ENCODE data around the gene UCKL1. TPM values are rescaled to one million over a fixed set of nuclear protein-coding genes. Genes with fewer than 3 reads are reported as not detected.
"Not testable (repeated sequence)": the region's sequence is repeated elsewhere in the genome, so short reads cannot be mapped to it uniquely, and the experiment has no call there.

The UCKL1 gene
- total RNA-seq, 1 experiment from 2014 or later: 17.9 TPM

- DNase-seq (ENCODE audit: extremely low read depth, low read depth): no peak
These were observed 16.9 kb upstream of the UCKL1 start for GRCh38 chr20:63973160-63973479.

DNA sequence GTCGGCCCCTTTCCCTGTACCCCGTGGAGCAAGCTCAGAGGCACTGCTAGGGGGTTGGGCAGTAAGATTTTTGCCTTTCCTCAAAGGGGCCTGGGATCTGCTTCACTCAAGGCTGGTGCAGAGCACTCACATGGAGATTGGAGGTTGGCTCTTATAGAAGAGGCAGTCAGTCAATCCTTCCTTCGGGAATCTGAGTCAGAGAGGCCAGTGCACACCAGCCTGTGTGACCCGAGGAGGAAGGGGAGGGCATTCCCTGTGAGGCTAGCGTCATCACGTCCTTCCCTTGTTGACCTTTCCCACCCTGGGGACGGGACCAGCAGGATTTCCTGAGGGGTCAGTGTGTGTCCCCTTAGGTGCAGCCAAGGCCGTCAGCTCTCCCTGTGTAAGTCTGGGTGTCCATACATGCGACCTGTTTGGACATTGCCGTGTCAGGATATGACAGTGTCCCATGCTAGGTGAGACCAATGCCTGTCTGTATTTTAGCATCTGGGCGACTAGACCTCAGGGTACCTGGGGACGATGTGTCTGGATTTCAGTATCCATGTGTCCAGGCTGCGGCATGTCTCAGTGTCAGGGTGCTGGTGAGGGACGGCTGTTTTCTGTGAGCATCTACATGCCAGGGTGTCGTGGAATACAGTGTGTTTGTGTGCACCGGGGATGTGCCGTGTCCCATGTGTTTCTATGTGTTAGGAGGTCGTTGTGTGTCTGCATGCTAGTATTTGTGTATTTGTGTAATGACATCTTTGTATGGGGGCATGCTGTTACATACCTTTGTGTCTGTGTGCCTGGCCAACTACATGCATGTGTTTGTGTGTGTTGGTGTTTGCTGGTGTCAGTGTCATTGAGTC is 16.3 kb upstream of the UCKL1 start:
- DNase-seq (ENCODE audit: extremely low read depth, low read depth): no peak

DNA sequence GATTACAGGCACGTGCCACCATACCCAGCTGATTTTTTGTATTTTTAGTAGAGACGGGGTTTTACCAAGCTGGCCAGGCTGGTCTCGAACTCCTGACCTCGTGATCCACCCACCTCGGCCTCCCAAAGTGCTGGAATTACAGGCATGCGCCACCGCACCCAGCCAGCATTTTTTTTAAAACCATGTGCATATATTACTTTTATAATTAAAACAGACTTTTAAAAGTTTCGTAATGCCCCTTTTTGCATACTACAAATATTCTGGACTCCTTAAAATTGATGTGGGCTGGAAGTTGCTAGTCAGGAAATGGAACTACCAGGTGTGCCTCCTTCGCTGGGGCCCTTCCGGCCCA is 15.7 kb upstream of the UCKL1 start:
- DNase-seq (ENCODE audit: extremely low read depth, low read depth): not testable (repeated sequence)

DNA sequence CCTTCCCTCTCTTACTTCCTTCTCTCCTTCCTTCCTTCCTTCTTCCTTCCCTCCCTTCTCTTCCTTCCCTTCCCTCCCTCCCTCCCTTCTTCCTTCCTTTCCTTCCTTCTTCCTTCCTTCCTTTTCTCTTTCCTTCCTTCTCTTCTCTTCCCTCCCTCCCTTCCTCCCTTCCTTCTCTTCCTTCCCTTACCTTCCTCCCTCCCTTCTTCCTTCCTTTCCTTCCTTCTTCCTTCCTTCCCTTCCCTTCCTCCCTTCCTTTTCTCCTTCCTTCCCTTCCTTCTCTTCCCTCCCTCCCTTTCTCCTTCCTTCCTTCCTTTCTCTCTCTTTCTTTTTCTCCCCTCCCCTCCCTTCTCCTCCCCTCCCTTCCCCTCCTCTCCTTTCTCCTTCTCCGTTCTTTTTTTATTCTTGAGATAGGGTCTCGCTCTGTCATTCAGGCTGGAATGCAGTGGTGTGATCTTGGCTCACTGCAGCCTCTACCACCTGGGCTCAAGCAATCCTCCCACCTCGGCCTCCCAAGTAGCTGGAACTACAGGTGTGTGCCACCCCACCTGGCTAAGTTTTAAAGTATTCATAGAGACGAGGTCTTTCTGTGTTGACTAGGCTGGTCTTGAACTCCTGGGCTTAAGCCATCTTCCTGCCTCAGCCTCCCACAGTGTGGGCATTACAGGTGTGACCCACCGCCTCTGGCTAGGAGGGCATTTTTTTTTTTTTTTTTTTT is 14.7 kb upstream of the UCKL1 start:
- no peak for DNase-seq (ENCODE audit: extremely low read depth, low read depth)

DNA sequence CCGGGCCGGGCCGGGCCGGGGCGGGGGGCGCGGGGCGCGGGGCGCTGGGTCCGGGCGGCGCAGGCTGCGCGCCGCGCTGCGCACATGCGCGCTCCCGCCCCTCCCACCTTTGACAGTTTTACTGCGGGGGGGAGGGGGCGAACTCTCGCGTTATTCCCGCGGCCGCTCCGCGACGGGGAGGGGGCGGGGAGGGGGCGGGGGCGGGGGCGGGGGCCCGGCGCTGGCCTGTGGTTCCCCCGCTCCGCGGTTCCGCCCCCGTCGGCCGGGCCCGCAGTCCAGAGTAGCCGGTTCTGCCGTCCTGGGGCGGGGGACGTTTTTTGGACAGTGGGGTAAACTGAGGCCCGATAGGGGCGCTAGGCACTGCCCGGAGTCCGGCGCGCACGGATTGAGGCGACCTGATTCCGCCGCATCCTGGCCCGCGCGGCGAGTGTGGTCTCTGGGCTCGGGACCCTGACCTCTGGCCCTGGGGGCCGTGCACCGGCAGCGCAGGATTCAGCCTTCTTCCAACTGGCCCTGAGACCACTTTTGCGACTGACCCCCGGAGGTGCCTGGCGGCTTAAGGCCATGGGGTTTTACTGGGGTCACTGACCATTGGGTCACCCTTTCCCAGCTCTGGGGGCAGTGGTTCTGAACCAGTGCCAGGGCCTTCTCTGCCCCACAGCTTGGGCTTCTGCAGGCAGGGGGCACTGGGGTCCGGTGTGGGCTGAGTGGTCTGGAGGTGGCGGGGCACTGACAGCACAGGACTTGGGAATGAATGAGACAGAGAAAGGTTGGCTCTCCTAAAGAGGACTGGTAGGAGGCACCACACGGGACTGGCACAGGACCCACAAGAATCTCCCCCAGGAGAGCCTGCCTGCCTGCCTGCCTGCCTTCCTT is 13.9 kb upstream of the UCKL1 start, which contains the start of gene ZNF512B:
TSS of gene ZNF512B (minus strand) at position 93 of the 876 bp plus-strand sequence. CDS start 1,980 bp downstream, outside the sequence.
- no peak for DNase-seq (ENCODE audit: extremely low read depth, low read depth)

DNA sequence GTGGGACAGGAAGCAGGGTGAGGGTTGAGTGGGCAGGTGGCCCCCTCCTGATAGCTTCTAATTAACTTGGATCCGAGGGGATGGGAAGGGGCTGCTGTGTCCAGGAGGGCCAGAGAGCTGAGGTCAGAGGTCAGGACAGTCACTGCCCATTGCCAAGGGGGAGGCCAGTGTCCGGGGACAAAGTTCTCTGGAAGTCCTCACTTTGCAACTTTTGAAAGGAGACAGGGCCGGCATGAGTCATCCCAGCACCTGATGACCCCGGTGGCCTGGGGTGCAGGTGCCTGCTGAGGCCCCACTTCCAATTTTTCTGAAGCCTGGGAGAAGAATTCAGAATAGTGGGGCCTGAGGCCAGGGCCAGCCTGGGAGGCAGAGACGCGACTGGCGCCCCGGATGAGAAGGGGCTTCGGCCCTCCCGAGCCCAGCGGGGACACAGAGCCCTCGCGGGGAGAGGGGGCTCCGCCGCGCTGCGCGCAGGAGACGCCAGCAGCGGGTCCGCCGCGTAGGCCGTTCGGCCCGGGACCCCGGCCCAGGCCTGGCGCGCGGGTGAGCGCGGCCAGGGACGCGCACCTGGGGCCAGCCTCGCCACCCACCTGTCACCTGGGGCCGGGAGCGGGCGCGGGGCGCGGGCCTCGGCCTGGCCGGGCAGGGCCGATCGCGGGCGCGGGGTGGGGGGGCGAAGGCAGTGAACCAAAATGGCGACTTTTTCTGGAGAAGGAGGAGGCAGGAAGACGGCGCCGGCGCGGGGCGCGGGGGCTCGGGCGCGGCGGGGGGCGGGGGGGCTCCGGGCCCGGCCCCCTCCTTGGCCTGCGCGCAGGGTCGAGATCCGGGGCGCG is 12.9 kb upstream of the UCKL1 start:
- no peak for DNase-seq (ENCODE audit: extremely low read depth, low read depth)

GRCh38 chr20:63968136-63968927 is 12.1 kb upstream of the UCKL1 start:
- no peak for DNase-seq (ENCODE audit: extremely low read depth, low read depth)

- no peak for DNase-seq (ENCODE audit: extremely low read depth, low read depth)
These were observed 11.3 kb upstream of the UCKL1 start for GRCh38 chr20:63967330-63968135.

DNA sequence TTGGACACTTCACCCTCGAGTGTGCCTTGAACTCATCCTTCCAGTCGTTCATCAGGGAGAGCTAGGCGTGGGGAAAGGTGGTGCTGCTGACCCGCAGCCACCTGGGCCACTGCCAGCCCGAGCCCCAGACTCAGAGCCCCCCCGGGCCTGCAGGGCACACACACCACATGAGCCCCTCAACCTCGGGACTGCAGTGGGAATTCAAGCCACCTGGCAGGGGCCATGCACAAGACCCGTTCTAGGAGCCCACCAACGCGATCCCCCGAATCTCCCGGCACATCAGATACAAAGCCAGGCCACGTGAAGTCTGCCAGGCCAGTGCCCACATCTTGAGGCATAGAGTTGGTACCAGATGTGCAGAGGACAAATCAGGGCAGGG is 10.7 kb upstream of the UCKL1 start:
- DNase-seq (ENCODE audit: extremely low read depth, low read depth): no peak

GRCh38 chr20:63966172-63966943 is 10.1 kb upstream of the UCKL1 start:
- DNase-seq (ENCODE audit: extremely low read depth, low read depth): no peak

- DNase-seq (ENCODE audit: extremely low read depth, low read depth): no peak
These were observed 8.2 kb upstream of the UCKL1 start for GRCh38 chr20:63964412-63964811.

DNA sequence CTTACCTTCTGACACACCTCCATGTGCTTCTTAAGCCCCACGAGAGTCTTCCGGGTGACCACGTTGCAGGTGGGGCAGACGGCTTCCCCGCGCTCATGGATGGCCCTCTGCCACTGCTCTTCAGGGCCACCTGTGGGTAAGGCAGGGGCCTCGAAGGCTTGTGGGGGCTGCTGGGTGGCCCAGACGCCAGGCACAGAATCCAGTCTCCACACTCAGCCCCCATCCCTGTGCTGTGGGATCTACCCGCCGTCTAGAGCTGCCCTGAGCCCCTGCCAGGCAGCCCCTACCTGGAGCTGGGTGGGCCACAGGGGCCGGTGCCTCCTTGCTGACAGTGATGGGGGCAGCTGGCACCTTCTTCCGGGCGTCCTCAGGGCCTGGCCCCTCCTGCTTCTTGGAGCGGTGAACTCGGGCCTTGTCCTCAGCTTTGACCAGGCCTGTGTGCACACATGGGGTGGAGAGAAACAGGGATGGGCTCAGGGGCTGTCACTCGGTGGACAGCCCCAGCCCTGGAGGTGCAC is 7.6 kb upstream of the UCKL1 start:
- no peak for DNase-seq (ENCODE audit: extremely low read depth, low read depth)

DNA sequence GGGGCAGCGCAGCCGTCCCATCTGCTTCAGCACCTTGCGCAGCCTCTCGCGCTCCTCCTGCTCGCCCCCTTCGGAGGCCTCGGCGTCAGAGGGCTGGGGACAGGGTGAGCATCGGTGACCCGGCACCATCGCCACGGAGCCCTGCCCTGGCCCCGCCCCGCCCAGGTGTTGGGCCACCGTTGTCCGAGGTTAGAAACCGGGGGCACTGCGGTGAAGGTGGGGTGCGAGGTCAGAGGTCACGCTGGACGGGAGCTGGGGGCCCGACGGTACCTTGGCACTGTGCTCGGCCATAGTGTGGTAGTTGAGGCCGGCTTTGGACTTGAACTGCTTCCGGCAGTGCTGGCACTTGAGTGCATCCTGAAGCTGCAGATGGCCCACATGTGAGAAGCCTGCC is 7.1 kb upstream of the UCKL1 start:
- no peak for DNase-seq (ENCODE audit: extremely low read depth, low read depth)

- DNase-seq (ENCODE audit: extremely low read depth, low read depth): no peak
These were observed 6.5 kb upstream of the UCKL1 start for GRCh38 chr20:63962426-63963347.

DNA sequence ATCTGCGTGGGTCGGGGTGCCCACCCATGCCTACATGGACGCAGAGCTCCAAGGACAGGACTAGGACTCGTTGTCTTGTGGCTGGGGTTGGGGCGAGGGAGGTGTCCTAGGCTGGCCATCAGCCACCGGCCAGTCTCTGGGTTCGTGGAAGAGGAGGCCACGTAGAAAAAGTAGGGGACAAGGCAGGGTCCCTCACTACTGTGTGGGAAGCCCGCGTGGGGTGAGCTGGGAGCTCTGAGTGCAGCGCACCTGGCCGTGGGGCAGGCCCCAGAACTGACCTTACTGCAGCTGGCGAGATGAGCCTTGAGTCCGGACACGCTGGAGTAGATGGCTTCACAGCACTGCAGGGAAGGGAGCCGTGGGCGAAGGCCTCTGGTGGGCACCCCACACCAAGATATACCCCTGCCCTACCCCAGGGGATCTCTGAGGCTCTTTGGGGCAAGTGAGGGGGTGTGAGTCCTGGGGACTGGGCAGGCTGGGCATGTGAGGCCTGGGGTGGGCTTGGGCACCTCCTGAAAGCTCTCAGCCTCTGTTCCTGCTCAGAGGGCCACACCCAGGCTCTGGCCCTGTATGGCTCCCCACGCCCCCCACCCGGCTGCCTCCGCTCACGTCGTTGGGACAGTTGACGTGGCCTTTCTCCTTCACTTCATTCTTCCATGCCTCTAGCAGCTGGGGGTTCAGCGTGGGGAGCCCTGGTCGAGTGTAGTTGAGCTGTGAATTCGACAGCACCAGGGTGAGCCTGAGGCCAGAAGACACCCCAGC is 5.6 kb upstream of the UCKL1 start:
- no peak for DNase-seq (ENCODE audit: extremely low read depth, low read depth)
